NCI-H146 treated with DMSO at 0.1 percent for 48 hours (cell line): ENCODE measurements around the gene HDAC4.

ENCODE experiments used
- DNase-seq: peaks from one replicate; lab custom pipeline; 2025; ENCODE audit not compliant: unreplicated experiment; lab: John Stamatoyannopoulos, UW

HDAC4 gene

DNA sequence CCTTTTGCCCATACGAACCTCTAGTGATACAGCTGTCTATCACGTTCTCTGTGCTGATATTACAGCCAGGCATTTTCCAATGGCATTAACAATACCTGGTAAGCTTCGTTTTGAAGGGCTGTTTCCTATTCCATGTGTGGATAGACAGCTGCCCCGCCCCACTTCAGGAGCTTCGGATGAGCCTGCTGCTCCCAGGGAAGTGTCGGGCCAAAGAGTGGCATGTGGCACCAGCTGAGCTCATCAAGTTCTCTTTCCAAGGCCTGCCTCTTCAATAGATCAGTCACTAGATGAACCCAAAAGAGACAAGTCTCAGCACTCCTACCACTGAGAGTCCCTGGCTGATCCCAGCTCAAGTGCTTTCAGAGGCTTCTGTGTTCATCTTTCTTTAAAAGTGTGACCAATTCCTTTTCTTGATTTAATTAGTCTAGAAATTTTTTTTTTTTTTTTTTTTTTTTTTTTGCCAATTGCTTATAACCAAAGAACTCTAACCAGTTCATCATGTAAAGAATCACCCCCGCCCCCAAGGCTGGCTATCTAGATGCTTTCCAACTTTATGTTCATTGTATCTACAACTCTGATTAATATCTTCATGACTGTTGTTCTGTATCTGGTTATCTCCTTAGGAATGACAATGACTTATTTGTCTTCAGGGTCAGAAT, 46.6 kb downstream of the HDAC4 start:
- no peak for DNase-seq

DNA sequence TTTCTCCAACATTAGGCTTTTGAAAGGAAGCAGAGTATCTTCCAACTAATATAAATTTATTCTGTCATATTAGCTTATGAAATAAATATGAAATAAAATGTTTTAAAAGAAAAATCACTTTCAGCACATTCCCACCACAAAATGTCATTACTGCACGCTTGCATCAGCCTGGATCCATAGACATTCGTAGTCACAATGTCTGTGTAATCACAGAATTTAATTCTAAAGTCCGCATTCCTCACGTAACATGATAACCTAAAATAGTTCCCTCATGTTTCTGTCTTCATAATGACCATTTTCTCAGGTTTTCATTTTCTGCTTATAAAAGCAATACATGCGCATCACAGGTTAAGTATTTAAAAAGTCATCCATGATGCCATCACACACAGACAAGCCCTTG, 47.1 kb downstream of the HDAC4 start:
- DNase-seq: no peak

DNA sequence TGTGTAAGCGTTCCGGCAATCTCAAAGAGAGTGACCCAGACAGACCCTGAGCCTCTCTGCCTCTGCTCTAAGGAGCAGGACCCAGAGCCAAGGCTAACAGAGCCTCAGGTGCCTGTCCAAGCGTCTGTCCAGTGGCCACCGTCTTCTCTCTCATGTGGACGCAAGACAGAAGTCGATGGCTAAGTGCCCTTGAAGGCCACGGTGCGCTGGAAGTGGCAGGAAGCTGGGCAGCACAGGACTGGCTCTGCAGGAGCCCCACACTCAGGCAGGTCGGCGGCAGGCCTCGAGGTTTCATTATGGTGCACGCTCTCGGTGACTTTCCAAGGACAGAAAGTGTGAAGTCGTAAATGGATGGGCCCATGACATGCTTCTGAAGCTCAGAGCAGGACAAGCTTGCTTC, 49.1 kb downstream of the HDAC4 start:
- DNase-seq: no peak

DNA sequence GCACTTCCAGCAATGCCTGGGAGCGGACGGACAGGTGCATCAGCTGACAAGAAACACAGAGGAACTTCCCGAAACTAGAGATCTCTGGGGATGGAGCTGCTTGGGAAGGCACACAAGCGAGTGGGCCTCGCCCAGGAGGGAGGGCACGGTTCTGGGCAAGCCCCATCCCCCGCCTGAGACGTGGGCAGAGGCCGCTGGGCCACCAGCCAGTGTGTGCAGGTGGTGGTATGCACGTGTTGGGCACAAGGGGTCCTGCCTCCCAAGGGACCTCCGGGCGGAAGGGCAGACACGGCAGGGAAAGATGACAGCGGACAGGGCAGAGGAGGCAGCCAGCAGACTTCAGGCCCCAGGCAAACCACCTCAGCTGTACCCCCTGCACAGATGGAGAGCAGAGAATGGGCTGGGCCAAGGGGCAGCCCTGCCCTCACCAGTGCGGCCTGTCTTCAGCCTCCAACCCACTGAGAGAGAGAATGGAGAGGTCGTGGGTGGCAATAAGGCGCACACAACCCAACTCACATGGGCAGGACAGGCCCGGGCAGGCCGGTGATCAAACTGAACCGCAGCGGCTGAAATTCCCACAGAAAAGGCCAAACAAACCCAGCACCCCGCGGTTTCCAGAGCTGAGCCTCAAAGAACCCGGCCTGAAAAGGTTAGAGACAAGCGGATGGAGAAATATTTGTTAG, 51.2 kb downstream of the HDAC4 start:
- no peak for DNase-seq

DNA sequence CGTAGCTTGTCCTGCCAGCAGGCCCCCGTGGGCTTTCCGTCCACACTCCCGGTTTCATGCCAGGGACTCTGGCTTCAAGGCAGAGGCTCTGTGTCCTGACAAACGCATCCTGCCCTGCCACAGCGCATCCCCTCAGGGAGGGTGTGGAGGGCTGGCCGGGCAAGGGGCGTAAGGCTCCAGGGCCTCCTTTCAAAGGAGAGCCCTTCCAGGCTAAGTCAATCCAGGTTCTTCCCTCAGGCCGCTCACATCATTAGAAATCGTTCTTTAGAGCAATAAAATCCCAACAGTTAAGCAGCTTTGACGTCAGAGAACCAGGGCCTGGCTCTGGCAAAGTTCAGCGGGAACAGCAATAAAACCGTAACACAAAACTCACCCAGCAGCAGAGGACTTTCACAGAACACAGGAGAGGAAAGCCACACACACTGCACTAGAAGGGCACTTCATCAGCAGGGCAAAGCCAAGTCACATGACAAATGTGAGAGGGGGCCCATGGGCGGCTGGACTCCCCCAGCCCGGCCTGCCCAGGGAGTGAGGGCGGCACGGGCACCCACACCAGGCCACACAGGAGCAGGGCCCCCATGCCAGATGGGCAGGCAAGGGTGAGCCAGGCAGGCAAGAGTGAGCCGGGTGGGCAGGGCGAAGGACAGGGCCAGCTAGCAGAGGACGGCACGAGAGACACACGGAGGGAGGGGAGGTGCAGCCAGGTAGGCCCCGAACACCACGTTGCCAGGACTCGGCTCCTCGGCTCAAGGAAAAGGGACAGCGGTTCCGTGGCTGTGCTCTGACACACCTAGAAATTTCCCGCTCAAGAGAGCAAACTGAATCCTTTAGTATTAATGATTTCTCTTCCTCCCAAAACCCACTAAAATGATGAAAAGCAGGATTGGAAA, 52.0 kb downstream of the HDAC4 start:
- DNase-seq: no peak

DNA sequence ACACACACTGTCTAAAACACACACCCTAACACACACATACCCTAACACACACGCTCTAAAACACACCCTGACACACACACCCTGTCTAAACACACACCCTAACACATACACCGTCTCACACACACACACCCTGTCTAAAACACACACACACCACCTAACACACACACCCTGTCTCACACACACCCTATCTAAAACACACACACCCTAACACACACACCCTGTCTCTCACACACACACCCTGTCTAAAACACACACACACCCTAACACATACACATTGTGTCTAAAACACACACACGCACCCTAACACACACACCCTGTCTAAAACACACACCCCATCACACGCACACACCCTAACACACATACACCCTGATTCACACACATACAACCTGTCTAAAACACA, 54.1 kb downstream of the HDAC4 start:
- no peak for DNase-seq

DNA sequence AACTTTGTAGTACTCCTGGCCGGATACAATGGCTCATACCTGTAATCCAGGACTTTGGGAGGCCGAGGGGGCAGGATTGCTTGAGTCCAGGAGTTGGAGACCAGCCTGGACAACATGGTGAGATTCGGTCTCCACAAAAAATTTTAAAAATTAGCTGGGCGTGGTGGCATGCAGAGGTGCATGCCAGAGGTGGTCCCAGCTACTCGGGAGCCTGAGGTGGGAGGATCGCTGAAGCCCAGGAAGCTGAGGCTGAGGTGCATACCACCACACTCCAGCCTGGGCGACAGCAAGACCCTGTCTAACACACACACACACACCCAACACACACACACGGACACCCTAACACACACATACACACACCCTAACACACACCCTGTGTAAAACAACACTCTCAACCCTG, 55.6 kb downstream of the HDAC4 start:
- no peak for DNase-seq

DNA sequence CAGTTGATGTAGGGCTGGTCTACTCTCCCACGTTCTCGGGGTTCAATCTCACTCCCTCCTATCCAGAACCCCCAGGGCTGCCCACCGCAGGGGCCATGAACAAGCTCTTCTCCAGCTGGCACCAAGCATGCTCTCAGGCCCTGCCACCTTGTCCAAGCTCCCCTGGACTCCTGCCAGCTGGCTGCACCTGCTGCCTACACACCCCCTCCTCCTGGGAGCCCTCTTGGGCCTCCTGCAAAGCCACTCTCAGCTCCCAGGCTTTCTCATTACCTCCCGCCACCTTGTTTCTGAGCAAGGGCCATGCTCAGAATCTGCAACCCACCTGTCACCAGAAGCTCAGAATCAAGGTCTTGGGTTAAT, 56.0 kb downstream of the HDAC4 start:
- DNase-seq: peak; percentile 12

DNA sequence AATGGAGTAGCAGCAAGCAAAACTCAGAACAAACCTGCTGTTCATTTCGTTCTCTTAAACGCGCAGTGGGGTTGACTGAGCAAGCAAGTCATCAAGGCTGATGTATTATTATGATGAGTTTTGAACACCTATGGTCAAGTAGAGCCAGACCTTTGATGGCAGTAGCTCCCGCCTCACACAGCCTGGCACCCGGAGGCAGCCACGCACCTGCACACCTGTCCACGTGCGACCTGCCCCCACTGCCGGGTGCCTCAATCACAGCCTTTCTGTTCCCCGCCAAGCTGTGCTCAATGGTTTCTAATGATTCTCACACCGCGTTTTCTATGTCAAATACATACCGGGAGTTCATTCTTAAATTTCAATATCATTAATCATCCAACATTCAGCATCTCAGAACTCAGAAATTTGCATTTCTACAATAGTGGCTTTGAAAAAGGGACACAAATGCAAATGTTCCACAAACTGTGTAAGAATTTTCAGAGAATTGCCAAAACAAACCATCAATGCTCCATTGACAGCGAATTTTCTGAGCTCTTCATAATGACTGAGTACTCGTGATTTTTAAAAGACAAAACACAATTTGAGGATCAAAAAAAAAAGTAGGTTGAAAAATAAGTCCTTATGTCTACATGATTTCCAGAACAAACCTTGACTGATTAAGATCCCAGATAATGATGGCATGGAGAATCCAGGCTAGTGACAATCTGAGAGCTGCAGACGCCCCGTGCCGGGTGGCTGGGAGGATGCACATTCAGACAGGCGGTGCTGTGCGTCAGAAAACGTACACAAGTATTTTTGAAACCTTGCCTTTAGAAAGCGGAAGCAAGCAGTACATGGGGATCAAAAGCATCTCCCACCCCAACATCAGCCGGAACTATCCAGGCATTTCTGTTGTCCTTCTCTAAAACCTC, 56.6 kb downstream of the HDAC4 start:
- DNase-seq: no peak

DNA sequence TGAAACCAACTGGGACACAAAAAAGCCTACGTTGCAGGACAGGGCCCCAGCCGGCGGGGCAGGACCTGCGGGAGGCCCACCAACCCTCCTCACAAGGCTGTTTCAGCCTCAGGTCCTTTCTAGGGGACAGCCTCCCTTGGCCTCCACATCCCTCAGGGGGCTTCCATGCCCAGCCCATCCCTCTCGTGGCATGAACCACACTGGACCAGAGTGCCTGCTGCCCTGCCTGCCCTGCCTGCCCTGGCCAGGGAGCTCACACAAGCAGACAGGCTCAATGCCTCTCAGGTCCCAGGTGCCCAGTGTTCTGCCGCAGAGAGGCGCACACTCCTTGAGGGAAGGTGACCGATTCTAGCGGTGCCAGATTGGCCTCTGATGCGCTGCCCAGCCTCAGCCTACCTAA, 57.4 kb downstream of the HDAC4 start:
- DNase-seq: no peak

DNA sequence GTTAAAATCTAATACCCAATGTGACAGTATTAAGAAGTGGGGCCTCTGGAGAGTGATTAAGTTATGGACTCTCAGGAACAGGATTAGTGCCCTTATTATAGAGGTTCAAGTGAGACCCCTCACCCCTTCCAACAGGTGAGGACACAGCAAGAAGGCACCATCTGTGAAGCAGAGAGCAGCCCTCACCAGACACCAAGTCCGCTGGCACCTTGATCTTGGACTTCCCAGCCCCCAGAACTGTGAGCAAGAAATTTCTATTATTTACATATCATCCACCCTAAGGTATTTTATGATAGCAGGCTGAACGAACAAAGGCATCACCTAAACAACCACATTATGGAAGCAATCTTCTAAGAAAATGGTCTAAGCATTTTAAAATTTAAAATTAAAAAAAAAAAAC, 59.0 kb downstream of the HDAC4 start:
- no peak for DNase-seq

DNA sequence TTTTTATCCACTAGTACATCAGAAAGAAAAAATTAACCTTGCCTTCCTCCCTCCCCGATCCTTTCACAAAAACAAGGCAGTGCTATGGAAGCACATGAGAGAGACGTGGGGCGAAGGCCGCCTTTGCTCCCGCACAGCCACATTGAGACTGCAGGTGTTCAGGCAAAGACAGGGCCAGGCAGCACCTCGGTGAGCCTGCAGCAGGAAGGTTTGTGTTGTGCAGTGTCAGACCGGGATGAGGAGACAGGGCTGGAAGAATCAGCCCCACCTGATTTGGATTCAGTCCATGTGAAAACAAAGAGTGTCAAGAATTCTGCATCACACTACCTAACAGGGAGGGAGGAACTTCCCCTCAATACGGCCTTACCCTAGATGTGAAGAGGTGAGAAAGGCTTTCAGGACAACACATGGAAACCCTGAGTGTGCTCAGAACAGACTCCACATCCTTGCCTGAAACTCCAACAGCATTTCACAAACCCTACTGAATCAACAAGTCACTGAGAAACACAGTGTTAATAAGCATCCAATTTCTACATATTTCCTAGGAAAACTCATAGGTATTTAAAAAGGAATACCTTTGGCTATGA, 59.6 kb downstream of the HDAC4 start:
- DNase-seq: no peak

DNA sequence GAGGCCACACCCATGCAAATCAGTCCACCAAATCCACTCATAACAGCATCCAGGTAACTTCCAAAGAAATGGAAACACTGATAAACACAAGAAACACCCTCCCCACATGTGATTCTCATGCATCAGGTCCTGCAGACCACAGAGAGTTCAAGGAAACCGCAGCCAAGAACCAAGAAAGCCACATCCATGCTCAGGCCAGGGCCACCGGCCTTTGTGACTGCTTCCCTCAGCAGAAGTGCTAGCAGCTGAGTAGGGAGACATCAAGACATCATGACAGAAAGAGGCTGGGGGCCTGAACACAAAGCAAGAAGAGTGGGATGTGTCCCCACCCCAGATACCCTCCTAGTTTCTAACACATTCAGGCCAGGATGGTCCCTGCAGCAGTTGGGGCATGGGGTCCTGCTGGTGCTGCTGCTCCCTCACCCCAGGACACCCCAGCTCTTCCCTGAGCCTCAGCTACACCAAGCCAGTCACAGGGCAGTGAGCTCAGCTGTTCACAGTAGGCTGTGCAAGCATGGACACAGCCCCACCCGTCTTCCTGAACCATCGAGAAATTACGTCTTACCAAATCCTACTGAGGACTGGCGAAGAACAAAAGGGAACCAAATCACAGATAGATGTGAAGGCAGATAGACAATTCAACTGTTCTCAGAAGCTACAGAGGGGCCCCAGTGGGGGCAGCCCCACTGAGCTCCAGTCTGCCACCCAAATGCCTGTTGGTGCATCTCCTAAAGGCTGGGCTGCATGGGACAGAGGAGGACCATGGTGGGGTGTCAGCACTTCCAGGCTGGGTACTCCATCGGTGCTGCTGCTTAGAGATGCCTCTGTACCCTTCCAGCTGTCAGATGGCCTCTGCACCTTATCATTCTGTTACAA, 60.9 kb downstream of the HDAC4 start:
- DNase-seq: no peak

DNA sequence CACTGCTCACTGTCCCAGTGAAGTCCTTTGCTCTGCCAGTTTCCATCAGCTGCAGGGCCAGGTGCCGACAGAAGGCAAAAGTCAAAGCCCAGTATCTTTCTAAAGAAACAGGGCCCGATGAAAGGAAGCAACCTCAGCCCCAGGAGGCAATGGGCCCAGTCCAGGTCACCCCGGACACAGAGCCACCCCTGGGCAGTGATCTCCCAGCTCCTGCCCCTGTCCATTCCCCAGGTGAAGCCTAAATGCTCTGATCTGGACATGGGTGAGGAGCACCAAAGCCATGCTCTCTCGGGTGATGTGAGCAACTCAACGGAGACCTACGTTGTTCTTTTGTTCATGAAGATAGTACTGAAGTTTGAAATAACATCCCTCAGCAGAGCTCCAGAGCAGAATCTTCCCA, 61.6 kb downstream of the HDAC4 start:
- no peak for DNase-seq

DNA sequence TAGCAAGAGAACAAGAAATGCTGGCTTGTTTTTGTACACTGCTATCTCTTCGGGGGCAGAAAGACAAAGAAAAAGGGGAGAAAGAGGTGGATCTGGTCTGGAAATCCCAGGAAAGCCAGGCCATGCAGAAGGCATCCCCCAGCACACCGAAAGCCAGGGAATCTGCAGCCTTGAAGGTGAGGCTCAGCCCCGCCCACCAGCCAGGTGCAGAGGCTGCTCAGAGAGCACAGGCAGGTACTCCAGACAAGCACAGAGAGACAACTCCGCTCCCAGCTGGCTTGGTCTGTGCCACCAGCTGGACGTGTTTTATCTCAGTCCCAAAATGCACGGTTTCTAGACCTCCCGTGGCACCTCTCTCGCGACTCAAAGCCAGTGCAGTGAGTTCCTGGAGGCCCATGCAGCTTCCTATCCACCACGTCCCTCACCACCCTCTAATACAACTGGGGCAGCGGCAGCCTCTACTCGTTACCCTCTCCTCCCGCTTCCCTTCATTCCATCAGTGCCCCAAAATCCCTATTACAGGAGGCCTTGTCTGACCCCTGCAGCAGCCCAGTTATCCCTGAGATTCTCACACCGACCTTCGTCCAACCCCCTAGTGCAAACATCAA, 62.8 kb downstream of the HDAC4 start:
- no peak for DNase-seq

DNA sequence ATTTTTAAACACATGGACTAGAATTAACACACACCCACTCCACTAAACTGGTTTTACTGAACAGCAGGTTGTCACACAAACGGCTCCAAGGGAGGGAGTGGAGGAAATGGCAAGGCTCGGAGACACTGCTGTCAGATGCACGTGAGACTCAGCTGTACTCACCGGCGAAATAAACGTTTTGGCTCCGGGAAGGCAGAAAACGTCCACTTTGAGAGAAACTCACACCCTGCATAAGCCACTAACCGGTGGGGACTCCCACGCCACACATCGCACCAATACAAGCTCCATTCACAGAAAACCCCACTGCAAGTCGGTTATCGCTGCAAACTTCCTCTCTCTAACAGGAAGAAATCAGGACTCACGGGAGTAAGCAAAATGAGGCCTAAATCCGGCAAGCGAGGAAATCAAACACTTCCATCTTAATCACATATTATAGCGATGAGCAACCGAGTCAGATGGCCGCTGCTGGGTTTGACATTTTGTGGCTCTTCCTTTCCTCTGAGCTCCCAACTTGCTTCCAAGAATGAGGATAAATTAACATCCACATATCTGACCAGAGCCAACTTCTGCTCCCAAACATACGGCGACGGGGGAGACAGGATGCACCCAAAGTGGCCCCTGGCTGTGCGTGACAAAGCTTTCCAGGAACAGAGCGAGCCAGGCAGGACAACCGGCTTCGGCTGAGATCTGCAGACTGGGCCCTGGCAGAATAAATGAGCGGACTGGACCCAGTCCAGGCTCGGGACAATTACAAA, 63.5 kb downstream of the HDAC4 start:
- DNase-seq: no peak

DNA sequence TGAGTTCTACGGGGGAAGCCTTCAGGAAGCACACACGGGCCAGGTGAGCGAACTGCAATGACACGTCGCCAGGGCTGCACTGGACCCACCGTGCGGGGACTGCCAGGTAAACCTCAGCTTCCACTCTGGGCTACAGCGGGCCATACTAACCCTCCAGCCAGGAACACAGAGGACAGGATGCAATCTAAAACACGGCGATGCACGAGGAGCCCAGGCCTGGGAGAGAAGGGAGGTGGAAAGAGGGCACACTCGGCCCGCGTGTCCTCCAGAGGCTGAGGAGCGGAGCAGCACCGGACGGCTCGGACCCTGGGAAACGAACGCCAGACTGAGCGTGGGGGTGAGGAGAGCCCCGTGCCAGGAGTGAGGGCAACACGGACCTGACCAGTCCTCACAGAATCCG, 69.3 kb downstream of the HDAC4 start:
- DNase-seq: no peak

DNA sequence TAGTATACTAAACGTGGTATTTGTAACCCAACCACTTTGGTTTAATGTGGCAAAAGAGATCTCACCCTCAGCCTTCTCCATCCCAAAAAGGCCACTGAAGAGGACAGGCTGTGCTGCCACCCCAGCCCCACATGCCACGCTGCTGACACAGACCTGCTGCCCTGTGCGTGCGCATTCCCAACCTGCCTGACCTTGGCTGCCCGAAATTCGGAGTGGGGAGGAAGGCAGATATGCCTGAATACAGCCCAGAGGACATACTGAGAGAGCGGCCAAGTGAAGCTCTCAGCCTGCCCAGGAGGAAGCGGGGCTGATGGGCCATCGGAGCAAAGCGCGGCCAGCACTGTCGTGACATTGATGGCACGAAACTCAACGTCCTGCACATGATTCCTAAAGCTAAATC, 70.0 kb downstream of the HDAC4 start:
- DNase-seq: no peak
